IMR-90 (cell line): ENCODE measurements around the gene FRMD1. TPM values are rescaled to one million over a fixed set of nuclear protein-coding genes. Genes with fewer than 3 reads are reported as not detected.

ENCODE experiments used
- ATAC-seq: fragments of 200-7000 bp; cut with Tn5 transposase; 2 replicates; pipeline ENCODE4 v1.9.1; 2020; ENCODE audit warnings: low read depth, mild to moderate bottlenecking, moderate library complexity
- BruUV-seq: library from RNA; stranded (reverse); fragments of 400-500 nt; replicated peaks from 2 replicates; lab custom pipeline; 2021; lab: Mats Ljungman, UMichigan
- CTCF ChIA-PET: fragments of 300-600 bp; formaldehyde crosslinking; extraction: SDS; loops from one replicate; lab custom pipeline; 2021; ENCODE audit warnings: antibody characterized with exemption; lab: Yijun Ruan, JAX
- POLR2A ChIA-PET: fragments of 300-600 bp; sonication (Branson Sonifier 250); formaldehyde crosslinking; loops from one replicate; lab custom pipeline; 2022; ENCODE audit warnings: antibody characterized with exemption; ENCODE audit not compliant: unreplicated experiment; lab: Charles Lee
- DNase-seq: peaks from one replicate; pipeline ENCODE4 v3.0.0; 2013
- H2AFZ ChIP-seq: replicated peaks from 2 replicates; pipeline ENCODE3; 2013; ENCODE audit warnings: low read length, mild to moderate bottlenecking; ENCODE audit not compliant: poor library complexity
- H2AK5ac ChIP-seq: 2 replicates; pipeline ENCODE4 v1.6.1; 2013; ENCODE audit warnings: low read depth, low read length, inconsistent platforms
- H2AK9ac ChIP-seq: replicated peaks from 2 replicates; pipeline ENCODE3; 2013; ENCODE audit warnings: mild to moderate bottlenecking, low read depth, low read length, moderate library complexity; ENCODE audit not compliant: poor library complexity
- H2BK120ac ChIP-seq: 2 replicates; pipeline ENCODE4 v1.6.1; 2013; ENCODE audit warnings: low read depth, low read length, inconsistent platforms
- H2BK15ac ChIP-seq: 3 replicates; pipeline ENCODE4 v1.6.1; 2013; ENCODE audit warnings: low read depth, low read length, inconsistent platforms
- H2BK20ac ChIP-seq: 2 replicates; pipeline ENCODE4 v1.6.1; 2013; ENCODE audit warnings: low read depth, mild to moderate bottlenecking, inconsistent platforms, low read length, moderate library complexity
- H2BK5ac ChIP-seq: 2 replicates; pipeline ENCODE4 v1.6.1; 2013; ENCODE audit warnings: mild to moderate bottlenecking, low read depth, low read length, inconsistent platforms; ENCODE audit not compliant: poor library complexity, severe bottlenecking
- H3K14ac ChIP-seq: replicated peaks from 2 replicates; pipeline ENCODE4 v1.6.1; 2013; ENCODE audit warnings: low read depth, low read length, inconsistent platforms
- H3K18ac ChIP-seq: 2 replicates; pipeline ENCODE4 v1.6.1; 2013; ENCODE audit warnings: low read depth, low read length, control low read depth
- H3K23ac ChIP-seq: 2 replicates; pipeline ENCODE4 v1.6.1; 2013; ENCODE audit warnings: low read depth, low read length, inconsistent platforms
- H3K27ac ChIP-seq: 2 replicates; pipeline ENCODE4 v1.5.1; 2013; ENCODE audit warnings: mild to moderate bottlenecking, control low read depth, low read length; ENCODE audit not compliant: insufficient read depth
- H3K27me3 ChIP-seq: 2 replicates; pipeline ENCODE4 v1.6.1; 2013; ENCODE audit warnings: low read length; ENCODE audit not compliant: control insufficient read depth, insufficient read depth
- H3K36me3 ChIP-seq: 2 replicates; pipeline ENCODE4 v1.6.1; 2013; ENCODE audit warnings: low read length, mixed read lengths; ENCODE audit not compliant: control insufficient read depth, insufficient read depth
- H3K4ac ChIP-seq: 2 replicates; pipeline ENCODE4 v1.6.1; 2013; ENCODE audit warnings: low read depth, low read length, inconsistent platforms
- H3K4me1 ChIP-seq: 2 replicates; pipeline ENCODE4 v1.6.1; 2013; ENCODE audit warnings: low read length, mixed read lengths; ENCODE audit not compliant: control insufficient read depth, insufficient read depth
- H3K4me2 ChIP-seq: 2 replicates; pipeline ENCODE4 v1.6.1; 2013; ENCODE audit warnings: low read depth, mild to moderate bottlenecking, control low read depth, low read length, moderate library complexity
- H3K4me3 ChIP-seq: 2 replicates; pipeline ENCODE4 v1.5.1; 2013; ENCODE audit warnings: low read depth, mild to moderate bottlenecking, control low read depth, low read length, moderate library complexity; ENCODE audit not compliant: insufficient read depth
- H3K56ac ChIP-seq: 2 replicates; pipeline ENCODE4 v1.6.1; 2013; ENCODE audit warnings: low read length, inconsistent platforms; ENCODE audit not compliant: insufficient read depth; ENCODE audit errors: extremely low read depth
- H3K79me1 ChIP-seq, 2 experiments: 2 replicates each; pipeline ENCODE4 v1.6.1; 2013; ENCODE audit warnings: low read length in 2 of 2, inconsistent platforms in 1 of 2, low read depth in 1 of 2
- H3K9ac ChIP-seq: 2 replicates; pipeline ENCODE4 v1.6.1; 2013; ENCODE audit warnings: low read depth, low read length, control low read depth
- H3K9me1 ChIP-seq: 2 replicates; pipeline ENCODE4 v1.6.1; 2013; ENCODE audit warnings: low read length, inconsistent platforms; ENCODE audit not compliant: insufficient read depth
- H3K9me3 ChIP-seq: 2 replicates; pipeline ENCODE4 v1.6.1; 2013; ENCODE audit warnings: low read length; ENCODE audit not compliant: control insufficient read depth, insufficient read depth
- H4K20me1 ChIP-seq: 2 replicates; pipeline ENCODE4 v1.6.1; 2013; ENCODE audit warnings: low read length, inconsistent platforms; ENCODE audit not compliant: insufficient read depth
- H4K5ac ChIP-seq: 2 replicates; pipeline ENCODE4 v1.6.1; 2013; ENCODE audit warnings: mild to moderate bottlenecking, low read depth, low read length, control low read depth
- H4K8ac ChIP-seq, 2 experiments: 2 replicates each; pipeline ENCODE4 v1.6.1; 2013; ENCODE audit warnings: low read depth in 2 of 2, low read length in 2 of 2, control low read depth in 1 of 2, inconsistent platforms in 1 of 2
- H4K91ac ChIP-seq: 2 replicates; pipeline ENCODE4 v1.6.1; 2013; ENCODE audit warnings: low read depth, low read length, inconsistent platforms; ENCODE audit not compliant: insufficient read depth
- CEBPB ChIP-seq: IDR thresholded peaks from 2 replicates; pipeline ENCODE4 v1.6.1; 2012; ENCODE audit warnings: low read depth, low read length, improper control_type of control experiment
- FOS ChIP-seq: fragments of 150-350 bp; IDR thresholded peaks from 2 replicates; pipeline ENCODE4 v1.6.1; 2016; ENCODE audit warnings: low read depth, low read length
- MAFK ChIP-seq: IDR thresholded peaks from 2 replicates; pipeline ENCODE4 v1.6.1; 2012; ENCODE audit warnings: low read depth, low read length, improper control_type of control experiment
- MXI1 ChIP-seq: IDR thresholded peaks from 2 replicates; pipeline ENCODE4 v1.6.1; 2012; ENCODE audit warnings: low read depth, mild to moderate bottlenecking, low read length, moderate library complexity, borderline replicate concordance
- NFE2L2 ChIP-seq: fragments of 150-350 bp; IDR thresholded peaks from 2 replicates; pipeline ENCODE4 v1.6.1; 2016; ENCODE audit warnings: low read depth, mild to moderate bottlenecking, low read length
- POLR2A ChIP-seq: IDR thresholded peaks from 2 replicates; pipeline ENCODE4 v1.6.1; 2012; ENCODE audit warnings: mild to moderate bottlenecking, low read depth, low read length
- RAD21 ChIP-seq: IDR thresholded peaks from 2 replicates; pipeline ENCODE4 v1.6.1; 2012; ENCODE audit warnings: low read length, improper control_type of control experiment
- SMC3 ChIP-seq: fragments of 150-350 bp; IDR thresholded peaks from 2 replicates; pipeline ENCODE4 v1.6.1; 2016; ENCODE audit warnings: low read depth, mild to moderate bottlenecking, antibody characterized with exemption, low read length, moderate library complexity
- WGBS, 2 experiments: methylation state at CpG; one replicate each; pipeline versions ENCODE4 v1.1.5 to v1.1.7; 2013; ENCODE audit warnings: missing lambda C conversion rate in 2 of 2; ENCODE audit not compliant: insufficient read length in 1 of 2; ENCODE audit errors: extremely low coverage in 2 of 2; 5-methylcytosine and 5-hydroxymethylcytosine counted together
- dilution Hi-C: fragments of 300-500 bp; cut with HindIII; formaldehyde crosslinking; loops from one replicate; pipeline ENCODE4 v1.14.3; 2018; ENCODE audit warnings: low sequenced_read_pairs; ENCODE audit not compliant: unreplicated experiment
- in situ Hi-C: fragments of 300-500 bp; cut with MboI; formaldehyde crosslinking; loops from 3 replicates; pipeline ENCODE4 v1.14.3; 2019; ENCODE audit warnings: low sequenced_read_pairs, inconsistent platforms, mixed read lengths
- intact Hi-C: fragments of 100-400 bp; cut with micrococcal nuclease; formaldehyde crosslinking; loops from 2 replicates; pipeline ENCODE4 v1.10.0; 2022
- polyA plus RNA-seq, 3 experiments: library from polyadenylated mRNA; depleted of rRNA; stranded (reverse); fragments of >200 nt; gene quantifications; 2 replicates each; pipeline ENCODE4 v1.2.3, GENCODE V29; 2012; ENCODE audit warnings: low replicate concordance in 1 of 3
- total RNA-seq: library from RNA; depleted of rRNA; stranded (reverse); fragments of >200 nt; gene quantifications from 2 replicates; pipeline ENCODE4 v1.2.3, GENCODE V29; 2012
- TF ChIP-seq, protein P1 (sequence below): fragments of 150-350 bp; IDR thresholded peaks from 2 replicates; pipeline ENCODE4 v1.6.1; 2017; ENCODE audit warnings: mild to moderate bottlenecking, antibody characterized with exemption, low read length, low read depth
- TF ChIP-seq, protein P2 (sequence below): fragments of 150-350 bp; IDR thresholded peaks from 2 replicates; pipeline ENCODE4 v1.6.1; 2016; ENCODE audit warnings: low read depth, mild to moderate bottlenecking, low read length, moderate library complexity, borderline replicate concordance
- TF ChIP-seq, protein P3 (sequence below): conservative IDR thresholded peaks from 2 replicates; pipeline ENCODE4 v1.5.1; 2012; ENCODE audit warnings: mild to moderate bottlenecking, low read depth, low read length, improper control_type of control experiment

Gene FRMD1
- total and polyA plus RNA-seq, 2 of the 4 experiments (the other 2 are of a cell fraction) = not detected

DNA sequence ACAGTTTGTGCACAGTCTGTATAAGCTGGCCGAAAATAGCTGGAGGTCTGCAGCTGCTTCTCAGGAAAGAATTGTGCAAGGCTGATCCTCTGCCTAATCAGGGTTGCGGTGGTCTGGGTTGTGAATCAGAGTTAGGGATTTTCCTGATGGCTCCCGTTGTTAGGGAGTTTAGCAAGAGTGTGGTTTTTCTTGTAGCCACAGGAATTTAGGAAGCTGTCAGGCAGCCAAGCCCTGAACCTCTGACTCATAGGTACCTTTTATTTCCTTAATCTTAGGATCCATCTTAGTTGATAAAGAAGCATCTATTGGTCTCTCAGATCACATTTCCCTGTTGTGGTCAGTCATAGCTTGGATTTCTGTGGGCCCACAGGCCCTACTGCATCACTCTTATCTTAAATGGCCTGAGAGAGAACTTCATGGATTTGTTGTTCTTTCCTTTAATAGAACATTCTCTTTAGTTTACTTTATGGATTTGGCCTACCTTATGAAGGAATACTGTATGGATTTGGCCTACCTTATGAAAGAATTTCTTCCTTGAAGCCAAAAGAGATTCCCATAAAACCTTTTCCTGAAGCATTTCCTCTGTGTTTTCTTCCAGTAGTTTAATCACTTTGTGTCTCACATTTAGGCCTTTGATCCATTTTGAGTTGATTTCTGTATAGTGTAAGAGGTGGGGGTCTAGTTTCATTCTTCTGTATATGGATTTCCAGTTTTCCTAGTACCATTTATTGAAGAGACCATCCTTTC is 71.2 kb downstream of the FRMD1 start (continued):
- TF ChIP-seq, protein P1, sequence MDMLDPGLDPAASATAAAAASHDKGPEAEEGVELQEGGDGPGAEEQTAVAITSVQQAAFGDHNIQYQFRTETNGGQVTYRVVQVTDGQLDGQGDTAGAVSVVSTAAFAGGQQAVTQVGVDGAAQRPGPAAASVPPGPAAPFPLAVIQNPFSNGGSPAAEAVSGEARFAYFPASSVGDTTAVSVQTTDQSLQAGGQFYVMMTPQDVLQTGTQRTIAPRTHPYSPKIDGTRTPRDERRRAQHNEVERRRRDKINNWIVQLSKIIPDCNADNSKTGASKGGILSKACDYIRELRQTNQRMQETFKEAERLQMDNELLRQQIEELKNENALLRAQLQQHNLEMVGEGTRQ = peak; percentile 26; the same call in 1 of the 2 replicates

DNA sequence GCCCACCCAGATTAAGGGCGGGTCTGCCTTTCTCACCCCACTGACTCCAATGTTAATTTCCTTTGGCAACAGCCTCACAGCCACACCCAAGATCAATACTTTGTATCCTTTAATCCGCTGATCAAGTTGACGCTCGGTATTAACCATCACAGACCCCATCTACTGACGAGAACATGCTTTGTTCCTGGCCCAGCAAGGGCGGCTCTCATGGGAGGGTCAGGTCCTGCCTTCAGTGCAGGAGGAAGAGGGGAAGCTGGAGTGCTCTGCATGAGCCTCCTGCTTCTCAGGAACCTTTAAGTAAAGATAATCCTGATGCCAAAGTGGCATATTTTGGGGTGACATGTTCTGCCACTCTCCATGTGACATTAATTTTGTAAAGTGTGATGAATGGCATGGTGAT is 73.2 kb downstream of the FRMD1 start:
- no peak overlapping the region for H3K4me3 ChIP-seq
- H3K9me3 ChIP-seq = no peaks in the 10 kb centered on the region; the same call in 1 of the 2 replicates
- no peak overlapping the region for H3K9ac ChIP-seq
- no peak overlapping the region for H4K8ac ChIP-seq
- no peak overlapping the region for H2AFZ ChIP-seq
- H3K23ac ChIP-seq = no peak overlapping the region
- DNase-seq (no peak), ATAC-seq (no peak)
- H2BK5ac ChIP-seq = no peak overlapping the region
- no peak overlapping the region for H3K4ac ChIP-seq
- no peak overlapping the region for H4K5ac ChIP-seq
- H2AK9ac ChIP-seq = no peak overlapping the region
- dilution Hi-C loops = no loop called here
- H2BK120ac ChIP-seq = no peak overlapping the region
- no peak overlapping the region for H3K56ac ChIP-seq
- no peaks in the 10 kb centered on the region for H3K79me1 ChIP-seq
- H3K4me1 ChIP-seq = no peaks in the 10 kb centered on the region
- ChIA-PET POLR2A (no interaction called here), CTCF (no interaction called here)
- intact Hi-C loops = loop anchor here (2.0 kb wide), 1 partner anchor 83 kb away; no protein-coding TSS in a partner anchor
- H2AK5ac ChIP-seq = no peak overlapping the region
- H4K20me1 ChIP-seq = no peaks in the 10 kb centered on the region
- BruUV-seq = no TSS peak
- H2BK15ac ChIP-seq = no peak overlapping the region
- H3K9me1 ChIP-seq = 0 out of 2 replicates have a peak, but pooled peaks cover 3% of the 10 kb centered on the region
- no peak overlapping the region for H3K14ac ChIP-seq
- no peak overlapping the region for H3K18ac ChIP-seq
- no peak overlapping the region for H4K91ac ChIP-seq
- no peaks in the 10 kb centered on the region for H3K36me3 ChIP-seq
- no peak overlapping the region for H2BK20ac ChIP-seq
- peaks cover 5% of the 10 kb centered on the region for H3K27me3 ChIP-seq
- no peak overlapping the region for H3K4me2 ChIP-seq
- WGBS, 2 experiments = no CpG with 5 or more reads among the region's 6 CpGs
- in situ Hi-C loops = no loop called here
- no peak overlapping the region for H3K27ac ChIP-seq
- TF ChIP-seq MXI1 (no peak), FOS (no peak), SMC3 (no peak), POLR2A (no peak), NFE2L2 (no peak), RAD21 (no peak), CEBPB (no peak), MAFK (no peak)
- TF ChIP-seq, protein P2, sequence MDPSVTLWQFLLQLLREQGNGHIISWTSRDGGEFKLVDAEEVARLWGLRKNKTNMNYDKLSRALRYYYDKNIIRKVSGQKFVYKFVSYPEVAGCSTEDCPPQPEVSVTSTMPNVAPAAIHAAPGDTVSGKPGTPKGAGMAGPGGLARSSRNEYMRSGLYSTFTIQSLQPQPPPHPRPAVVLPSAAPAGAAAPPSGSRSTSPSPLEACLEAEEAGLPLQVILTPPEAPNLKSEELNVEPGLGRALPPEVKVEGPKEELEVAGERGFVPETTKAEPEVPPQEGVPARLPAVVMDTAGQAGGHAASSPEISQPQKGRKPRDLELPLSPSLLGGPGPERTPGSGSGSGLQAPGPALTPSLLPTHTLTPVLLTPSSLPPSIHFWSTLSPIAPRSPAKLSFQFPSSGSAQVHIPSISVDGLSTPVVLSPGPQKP = no peak
- TF ChIP-seq, protein P3, sequence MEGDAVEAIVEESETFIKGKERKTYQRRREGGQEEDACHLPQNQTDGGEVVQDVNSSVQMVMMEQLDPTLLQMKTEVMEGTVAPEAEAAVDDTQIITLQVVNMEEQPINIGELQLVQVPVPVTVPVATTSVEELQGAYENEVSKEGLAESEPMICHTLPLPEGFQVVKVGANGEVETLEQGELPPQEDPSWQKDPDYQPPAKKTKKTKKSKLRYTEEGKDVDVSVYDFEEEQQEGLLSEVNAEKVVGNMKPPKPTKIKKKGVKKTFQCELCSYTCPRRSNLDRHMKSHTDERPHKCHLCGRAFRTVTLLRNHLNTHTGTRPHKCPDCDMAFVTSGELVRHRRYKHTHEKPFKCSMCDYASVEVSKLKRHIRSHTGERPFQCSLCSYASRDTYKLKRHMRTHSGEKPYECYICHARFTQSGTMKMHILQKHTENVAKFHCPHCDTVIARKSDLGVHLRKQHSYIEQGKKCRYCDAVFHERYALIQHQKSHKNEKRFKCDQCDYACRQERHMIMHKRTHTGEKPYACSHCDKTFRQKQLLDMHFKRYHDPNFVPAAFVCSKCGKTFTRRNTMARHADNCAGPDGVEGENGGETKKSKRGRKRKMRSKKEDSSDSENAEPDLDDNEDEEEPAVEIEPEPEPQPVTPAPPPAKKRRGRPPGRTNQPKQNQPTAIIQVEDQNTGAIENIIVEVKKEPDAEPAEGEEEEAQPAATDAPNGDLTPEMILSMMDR = no peak
- TF ChIP-seq, protein P1 = no peak
